HL-60 (cell line): ENCODE data around the gene TOP1.

ENCODE experiments used
- CTCF ChIP-seq: IDR thresholded peaks from one replicate; pipeline ENCODE4 v1.5.1; 2011; ENCODE audit warnings: low read length, control low read depth, inconsistent platforms; ENCODE audit not compliant: insufficient read depth
- GABPA ChIP-seq: IDR thresholded peaks from 2 replicates; pipeline ENCODE4 v1.6.1; 2012; ENCODE audit warnings: low read depth
- POLR2AphosphoS5 ChIP-seq: IDR thresholded peaks from 2 replicates; pipeline ENCODE4 v1.6.1; 2012; ENCODE audit warnings: low read depth
- REST ChIP-seq: IDR thresholded peaks from 2 replicates; pipeline ENCODE4 v1.6.1; 2012; ENCODE audit warnings: low read depth; ENCODE audit not compliant: insufficient replicate concordance
- SPI1 ChIP-seq: IDR thresholded peaks from 2 replicates; pipeline ENCODE4 v1.6.1; 2012; ENCODE audit warnings: low read depth, mild to moderate bottlenecking, borderline replicate concordance

DNA sequence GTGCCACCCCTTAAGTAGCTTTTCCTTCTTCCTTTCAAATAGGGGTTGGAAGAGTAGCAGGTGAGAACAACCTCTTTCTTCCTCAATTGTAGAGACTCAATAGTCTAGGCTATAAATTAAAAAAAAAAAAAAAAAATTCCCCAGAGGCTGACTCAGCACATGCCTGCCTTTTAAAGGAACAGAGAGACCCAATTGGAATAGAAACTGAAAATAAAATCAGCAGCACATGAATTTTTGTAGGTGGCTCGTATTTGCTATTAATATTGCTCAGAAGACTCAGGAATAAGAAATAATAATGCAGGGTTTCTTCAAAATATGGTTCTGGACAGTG lies 19.3 kb downstream of the TOP1 start:
- TF ChIP-seq CTCF, result no peak
- no peak for TF ChIP-seq REST
- no peak for TF ChIP-seq POLR2AphosphoS5
- no peak for TF ChIP-seq GABPA
- TF ChIP-seq SPI1, result no peak
